Posterior vena cava (tissue), 2 donors: ENCODE data around the gene OTUD5. TPM values are rescaled to one million over a fixed set of nuclear protein-coding genes. Genes with fewer than 3 reads are reported as not detected.
"Not testable (repeated sequence)": the region's sequence is repeated elsewhere in the genome, so short reads cannot be mapped to it uniquely, and the experiment has no call there.

Experiments
- DNase-seq: peaks from one replicate; pipeline ENCODE4 v3.0.0-alpha.2; 2020; ENCODE audit warnings: low spot score
- intact Hi-C, 2 donors: fragments of 100-400 bp; cut with DNase I; formaldehyde crosslinking; loops; one replicate each; pipeline versions ENCODE4 v1.14.1 to v1.14.2; 2022 to 2023
- total RNA-seq, 2 donors: library from RNA; stranded (reverse); fragmentation: NEBNext Ultra II Directional; extraction: Animal tissue kit (Norgen Biotek cat#: 25700); gene quantifications; one replicate each; pipeline ENCODE4 v1.2.1, GENCODE V29; 2021
- donor health status: DM: yes; HTN: yes; CAD: no.
- donor health status: DM: yes; HTN: yes; CAD: no.

OTUD5 gene
- total RNA-seq, 2 donors from 2014 or later, result 36.0 to 36.9 TPM

DNA sequence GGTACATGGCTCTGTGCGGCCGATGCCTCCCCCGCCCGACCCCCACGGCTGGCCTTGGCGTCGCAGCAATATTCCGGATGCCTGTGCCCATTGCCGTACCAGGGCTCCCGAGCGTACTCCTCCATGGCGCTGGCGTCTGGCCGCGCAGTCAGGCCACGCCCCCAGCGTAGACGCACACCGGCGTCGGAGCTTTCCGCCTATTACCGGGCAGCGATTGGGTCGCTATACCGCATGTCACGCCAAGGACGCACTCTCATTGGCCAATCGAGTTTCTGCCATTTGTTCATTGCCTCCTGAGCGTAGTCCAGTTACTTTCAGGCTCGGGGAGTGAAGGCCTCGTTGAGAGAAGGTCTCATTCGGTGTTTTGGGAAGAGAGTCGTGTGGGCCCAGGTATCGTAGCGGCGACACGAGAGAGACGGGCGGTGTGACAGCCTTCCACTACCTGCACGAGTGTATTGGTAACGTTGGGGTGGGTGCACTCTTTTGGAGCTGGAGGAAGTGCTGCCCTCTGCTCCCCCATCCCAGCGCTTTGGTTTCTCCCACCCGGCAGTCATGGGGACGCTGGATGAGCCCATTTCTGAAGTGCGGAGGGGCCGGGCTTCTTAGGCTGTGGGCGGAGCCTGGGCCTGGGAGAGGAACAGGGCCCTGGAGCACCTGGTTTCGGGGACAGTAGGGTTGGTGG is 59.6 kb downstream of the OTUD5 start, which contains the start of the genes PQBP1 and TIMM17B:
PQBP1 (plus strand) TSS at position 306 of the 682 bp plus-strand sequence. CDS start 580 bp downstream, outside the sequence.
TIMM17B (minus strand) TSS at position 144 of the 682 bp plus-strand sequence; CDS start at position 125, 19 bp downstream.
- peak; percentile 96 for DNase-seq
- intact Hi-C loops, result no loop called here

DNA sequence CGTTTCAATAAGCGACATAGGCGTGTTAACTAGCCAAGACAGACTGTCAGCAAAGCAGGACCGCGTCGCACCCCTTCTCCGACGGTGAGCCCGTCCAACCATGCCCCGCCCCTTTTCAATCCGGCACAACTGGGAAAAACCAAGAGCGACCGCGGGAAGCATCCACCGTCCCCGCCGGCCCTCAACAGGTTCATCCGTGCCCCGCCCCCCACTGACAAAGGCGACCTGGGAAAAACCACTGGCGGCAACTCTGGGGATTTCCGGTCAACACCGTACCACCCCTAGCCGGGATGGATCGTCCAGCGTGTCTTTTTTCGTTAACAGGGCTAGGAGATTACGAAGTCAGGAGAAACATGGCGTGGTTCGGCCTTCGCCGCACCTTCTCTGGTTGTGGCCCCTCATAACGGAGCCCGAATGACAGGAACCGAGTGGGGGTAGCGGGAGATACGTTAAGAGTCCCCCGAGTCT is 60.2 kb downstream of the OTUD5 start:
- DNase-seq, result peak; percentile 91
- intact Hi-C loops, result no loop called here

DNA sequence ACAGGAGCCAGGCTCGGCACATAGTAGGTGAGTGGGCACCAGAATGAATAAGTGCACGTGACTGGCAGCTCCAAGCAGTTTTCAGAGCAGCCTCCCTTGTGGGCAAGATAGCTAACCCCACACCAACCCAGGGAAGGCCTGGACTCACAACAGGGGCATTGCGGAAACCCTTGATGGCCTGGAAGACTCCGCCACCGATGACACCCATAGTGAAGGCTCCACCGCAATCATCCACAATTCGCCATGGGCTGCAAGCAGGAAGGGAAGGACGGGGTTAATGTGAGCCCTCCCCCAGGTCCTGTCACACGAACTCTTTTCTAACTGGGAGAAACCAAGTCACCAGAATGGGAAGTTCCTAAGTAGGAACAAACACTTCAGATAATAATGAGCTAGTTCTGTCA is 60.8 kb downstream of the OTUD5 start:
- intact Hi-C loops, result no loop called here
- DNase-seq, result peak; percentile 61

DNA sequence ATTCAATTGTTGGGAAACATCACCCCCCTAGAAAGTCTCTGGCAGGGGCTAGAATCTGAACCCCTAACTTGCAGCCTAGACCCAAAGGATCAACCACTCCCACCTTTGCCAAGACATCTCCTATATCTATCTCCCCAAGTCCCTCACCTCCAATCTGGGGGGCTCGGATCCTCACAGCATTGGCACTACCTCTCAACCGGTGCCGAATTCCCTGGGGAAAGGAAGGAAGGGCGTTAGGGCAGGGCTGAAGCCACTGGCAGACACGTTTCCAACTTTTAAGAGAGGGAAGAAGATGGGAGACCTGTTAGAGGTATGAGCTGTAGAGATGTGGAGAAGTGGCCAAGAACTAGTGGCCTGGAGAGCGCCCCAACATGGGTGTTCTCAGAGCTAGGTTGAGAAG is 62.5 kb downstream of the OTUD5 start:
- intact Hi-C loops, result no loop called here
- DNase-seq, result peak; percentile 16

DNA sequence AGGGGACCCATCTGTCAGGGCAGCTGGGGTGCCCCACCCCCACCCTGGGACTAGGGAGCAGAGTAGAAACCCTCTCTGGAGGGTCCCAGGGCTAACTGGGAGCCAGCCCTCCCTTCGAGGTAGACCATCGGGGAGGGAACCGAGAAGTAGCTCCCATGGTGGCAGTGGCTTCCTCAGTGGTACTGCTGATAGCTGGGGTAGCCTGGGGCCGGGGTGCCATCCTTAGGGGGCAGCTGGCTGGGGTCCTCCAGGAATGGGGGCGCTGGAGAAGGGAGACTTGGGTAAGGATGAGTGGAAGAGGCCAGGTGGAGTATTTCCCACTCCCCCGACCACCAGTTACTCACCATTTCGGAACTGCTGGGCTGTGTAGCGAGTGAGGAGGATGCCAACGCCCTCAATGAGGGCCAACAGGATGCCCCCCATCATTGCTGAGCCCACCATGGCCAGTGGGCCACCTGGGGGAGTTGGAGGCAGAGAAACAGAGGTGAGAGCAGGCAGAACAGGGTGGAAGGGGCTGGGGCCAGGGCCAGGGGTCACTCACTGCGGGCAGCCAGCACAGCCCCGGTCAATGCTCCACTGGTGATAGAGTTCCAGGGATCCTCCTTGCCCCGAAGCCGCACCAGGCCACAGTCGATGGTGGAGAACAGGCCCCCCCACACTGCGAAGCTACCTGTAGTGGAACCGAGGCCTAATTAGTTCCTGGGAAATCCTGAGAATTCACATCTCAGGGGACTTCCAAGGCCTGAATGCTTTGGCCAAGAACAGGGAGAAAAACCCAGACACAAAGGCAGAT is 63.7 kb downstream of the OTUD5 start:
- DNase-seq, result peak; percentile 72
- intact Hi-C loops, result no loop called here

DNA sequence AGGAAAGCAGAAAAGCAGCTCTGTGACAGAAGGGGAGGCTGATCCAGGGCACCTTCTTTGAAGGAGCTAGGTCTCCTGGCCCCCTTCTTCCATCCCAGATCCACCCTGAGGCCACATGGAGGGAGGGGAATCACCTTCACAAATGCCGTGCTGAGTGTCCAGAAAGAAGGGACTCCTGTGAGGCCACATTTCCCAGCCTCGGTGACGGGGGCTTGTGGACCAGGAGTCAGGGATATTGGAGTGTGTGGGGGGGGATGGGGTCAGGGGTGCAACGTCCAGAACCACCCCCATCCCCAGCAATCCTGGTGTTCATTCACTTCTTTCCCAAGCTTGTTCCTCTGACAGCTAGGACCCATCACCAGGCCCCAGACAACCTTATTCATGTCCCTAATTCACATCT is 64.5 kb downstream of the OTUD5 start:
- peak; percentile 65 for DNase-seq
- intact Hi-C loops, result no loop called here

DNA sequence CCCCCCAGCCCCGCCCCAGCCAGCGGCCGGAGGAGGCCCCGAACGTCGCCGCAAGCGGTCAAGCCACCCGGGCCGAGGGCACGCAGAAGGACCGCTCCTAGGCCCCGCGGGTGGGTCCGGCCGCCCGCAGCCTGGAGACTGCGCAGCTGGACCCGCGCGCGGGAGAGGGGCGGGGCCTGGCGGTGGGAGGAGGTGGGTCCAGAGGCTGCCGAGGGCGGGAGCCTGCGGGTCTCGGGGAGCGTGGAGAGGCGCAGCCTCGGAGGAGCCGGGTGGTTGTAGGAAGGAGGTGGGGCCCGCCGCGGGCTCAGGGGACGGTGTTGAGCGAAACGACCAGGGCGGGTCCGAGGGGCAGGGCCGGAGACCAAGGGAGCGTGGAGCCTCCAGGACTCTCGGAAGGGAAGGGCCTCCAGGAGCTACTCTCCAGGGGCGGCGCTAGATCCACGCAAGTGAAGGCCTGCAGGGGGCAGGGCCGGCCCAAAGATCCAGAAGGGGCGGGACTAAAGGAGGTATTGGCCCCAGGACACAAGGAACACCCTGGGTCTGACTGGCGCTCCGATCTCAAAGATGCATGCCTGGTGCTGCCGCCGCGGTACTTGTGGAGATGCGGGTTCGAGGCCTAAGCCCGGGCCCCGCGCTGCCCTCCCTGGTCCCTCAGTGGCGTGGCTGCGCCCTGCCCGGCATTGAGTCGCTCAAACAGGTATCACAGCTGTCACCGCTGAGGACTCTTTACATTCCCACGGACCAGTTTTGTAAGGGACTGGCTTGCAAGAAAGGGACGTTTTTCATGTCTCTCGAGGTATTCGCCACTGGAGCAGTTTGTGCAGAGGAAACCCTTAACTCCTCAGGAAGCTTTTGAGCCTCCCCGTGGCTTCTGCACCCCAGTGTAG is 65.8 kb downstream of the OTUD5 start:
- intact Hi-C loops, result no loop called here
- peak; percentile 94 for DNase-seq

DNA sequence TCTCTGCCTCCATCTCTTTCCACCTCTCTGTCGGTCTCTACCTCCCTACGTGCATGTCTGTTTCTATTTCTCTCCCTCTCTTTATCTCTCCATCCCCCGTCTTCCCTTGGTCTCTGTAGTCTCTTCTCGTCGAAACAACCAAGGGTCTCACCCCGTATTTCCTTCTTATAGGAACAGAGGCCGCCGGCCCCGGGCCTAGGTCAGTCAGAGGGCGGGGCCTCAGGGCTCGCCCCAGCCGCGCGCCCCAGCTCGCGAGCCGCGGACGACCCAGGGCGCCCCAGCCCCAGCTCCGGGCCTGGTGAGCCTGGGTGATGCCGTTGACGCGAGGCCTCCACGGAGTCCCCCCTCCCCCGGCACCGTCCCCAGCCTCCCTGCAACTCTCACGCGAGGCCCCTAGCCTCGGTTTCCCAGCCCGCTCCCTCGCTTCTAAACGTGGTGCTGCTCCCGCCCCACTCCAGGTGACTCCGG is 66.4 kb downstream of the OTUD5 start:
- intact Hi-C loops, result no loop called here
- no peak for DNase-seq

DNA sequence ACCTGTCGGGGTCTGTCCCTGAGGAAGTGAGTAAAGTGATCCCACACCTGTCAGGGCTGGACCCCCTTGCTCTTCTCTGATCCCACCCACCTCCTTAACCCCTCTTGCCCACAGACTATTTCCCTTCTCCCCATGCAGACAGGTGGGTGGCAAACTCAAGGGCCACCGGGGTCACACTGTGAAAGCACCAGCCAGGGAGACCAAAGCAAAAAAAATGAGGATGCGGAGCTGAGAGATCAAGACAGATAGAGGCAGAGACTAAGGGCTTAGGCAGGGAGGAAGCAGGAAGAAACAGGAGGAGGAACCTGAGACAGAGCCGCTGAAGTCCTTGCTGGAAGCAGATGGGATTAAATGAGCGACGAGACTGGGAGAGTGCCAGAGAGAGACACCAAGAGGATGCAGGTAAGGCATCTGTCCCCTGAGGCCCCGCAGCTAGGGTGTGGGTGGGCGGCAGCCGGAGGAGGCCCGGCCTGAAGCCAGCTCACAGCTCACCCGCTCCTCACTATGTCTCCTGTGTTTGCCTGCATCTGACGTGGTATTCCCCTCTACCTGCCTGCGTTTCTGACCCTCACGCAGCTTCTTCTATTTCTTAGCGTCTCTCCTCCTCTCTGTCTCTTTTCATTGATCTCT is 67.0 kb downstream of the OTUD5 start:
- intact Hi-C loops, result no loop called here
- DNase-seq, result no peak

DNA sequence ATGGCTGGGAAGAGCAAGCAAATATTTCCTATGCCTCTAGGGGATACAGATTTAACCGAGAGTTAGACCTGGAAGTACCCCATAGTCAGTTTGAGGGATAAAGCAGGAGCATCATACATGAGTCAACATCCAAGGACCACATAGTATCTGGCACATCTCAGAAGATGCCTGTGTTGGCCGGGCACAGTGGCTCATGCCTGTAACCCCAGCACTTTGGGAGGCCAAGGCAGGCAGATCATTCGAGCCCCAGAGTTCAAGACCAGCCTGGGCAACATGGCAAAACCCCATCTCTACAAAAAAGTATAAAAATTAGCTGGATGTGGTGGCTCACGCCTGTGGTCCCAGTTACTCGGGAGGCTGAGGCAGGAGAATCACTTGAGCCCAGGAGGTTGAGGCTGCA is 70.8 kb downstream of the OTUD5 start:
- DNase-seq, intact Hi-C loops: not testable (repeated sequence)

DNA sequence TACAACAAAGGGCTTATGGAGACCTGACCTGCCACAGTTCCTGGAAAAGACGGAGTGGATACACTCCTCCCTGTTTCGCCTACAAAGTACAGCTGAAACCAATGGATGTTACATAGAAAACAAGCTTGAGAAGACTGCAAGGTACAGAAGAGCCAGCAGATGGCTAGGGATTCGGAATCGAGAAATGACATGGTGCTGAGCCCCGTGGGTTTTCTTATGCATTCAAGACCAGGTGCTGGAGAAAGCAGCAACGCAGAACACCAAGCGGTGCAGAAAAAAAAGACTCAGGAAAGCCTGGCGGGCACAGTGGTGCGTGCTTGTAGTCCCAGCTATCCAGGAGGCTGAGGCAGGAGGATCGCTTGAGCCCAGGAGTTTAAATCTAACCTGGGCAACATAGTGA is 73.7 kb downstream of the OTUD5 start:
- intact Hi-C loops, result no loop called here
- DNase-seq, result no peak

DNA sequence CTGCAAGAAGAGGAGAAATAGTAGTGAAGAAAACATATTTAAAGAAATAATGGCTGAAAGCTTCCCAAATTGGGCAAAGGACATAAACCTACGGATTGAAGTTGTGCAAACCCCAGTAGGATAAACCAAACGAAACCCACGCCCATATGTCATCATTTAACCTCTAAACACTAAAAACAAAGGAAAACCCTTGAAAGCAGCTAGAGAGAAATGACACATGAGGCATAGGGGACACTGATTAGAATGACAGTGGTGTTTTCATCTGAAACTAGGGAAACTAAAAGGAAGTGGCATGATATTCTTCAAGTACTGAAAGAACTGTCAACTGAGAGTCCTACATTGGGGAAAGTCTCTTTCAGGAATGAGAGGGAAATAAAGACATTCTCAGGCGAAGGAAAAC is 80.5 kb downstream of the OTUD5 start:
- DNase-seq, intact Hi-C loops: not testable (repeated sequence)

Other genes with a start within 250 kb of the OTUD5 start
- gene GLOD5, start 195.9 kb downstream of the OTUD5 start, total RNA-seq, result not detected
- under 1 TPM in 1 of 2 donors, not detected in 1; 0.42 TPM for gene GATA1, start 171.0 kb downstream of the OTUD5 start, total RNA-seq
- gene HDAC6, start 155.5 kb downstream of the OTUD5 start, total RNA-seq, result 10 to 100 TPM; 45.4 to 54.3 TPM
- not detected for gene ERAS, start 131.1 kb downstream of the OTUD5 start, total RNA-seq
- 1 to 10 TPM in 1 of 2 donors, under 1 TPM in 1; 0.52 to 2.4 TPM for gene PCSK1N, start 122.0 kb downstream of the OTUD5 start, total RNA-seq
- gene TIMM17B, start 59.8 kb downstream of the OTUD5 start, total RNA-seq, result 10 to 100 TPM; 25.2 to 29.0 TPM
- 10 to 100 TPM; 43.2 to 48.9 TPM for gene PQBP1, start 59.7 kb downstream of the OTUD5 start, total RNA-seq
- 10 to 100 TPM; 11.5 to 14.7 TPM for gene SLC35A2, start 46.0 kb downstream of the OTUD5 start, total RNA-seq
- gene PIM2, start 38.6 kb downstream of the OTUD5 start, total RNA-seq, result 1 to 10 TPM; 3.0 to 4.2 TPM
- 1 to 10 TPM; 2.0 to 6.3 TPM for gene KCND1, start 14.2 kb upstream of the OTUD5 start, total RNA-seq
- gene GRIPAP1, start 44.7 kb upstream of the OTUD5 start, total RNA-seq, result 10 to 100 TPM; 27.6 to 31.6 TPM
- gene TFE3, start 85.8 kb upstream of the OTUD5 start, total RNA-seq, result 10 to 100 TPM; 46.4 to 52.6 TPM
- gene CCDC120, start 101.4 kb upstream of the OTUD5 start, total RNA-seq, result 1 to 10 TPM; 3.0 to 4.1 TPM
- gene PRAF2, start 116.4 kb upstream of the OTUD5 start, total RNA-seq, result 10 to 100 TPM; 36.4 to 42.6 TPM
- 10 to 100 TPM; 49.8 to 51.9 TPM for gene WDR45, start 122.3 kb upstream of the OTUD5 start, total RNA-seq
- gene GPKOW, start 166.1 kb upstream of the OTUD5 start, total RNA-seq, result 10 to 100 TPM; 12.9 to 15.9 TPM
- gene MAGIX, start 205.2 kb upstream of the OTUD5 start, total RNA-seq, result 1 to 10 TPM; 1.3 to 2.8 TPM
- gene PLP2, start 214.3 kb upstream of the OTUD5 start, total RNA-seq, result 100 to 1,000 TPM; 187 to 238 TPM
- 1 to 10 TPM; 7.3 to 8.0 TPM for gene PRICKLE3, start 228.8 kb upstream of the OTUD5 start, total RNA-seq
- gene SYP, start 242.6 kb upstream of the OTUD5 start, total RNA-seq, result 1 to 10 TPM; 1.1 to 1.5 TPM